GM21717 (cell line): Measurements from ENCODE around the gene GALNT2.

Experiments
- ATAC-seq: cut with Tn5 transposase; IDR thresholded peaks from one replicate; pipeline ENCODE4 v1.9.1; 2021; ENCODE audit warnings: mild to moderate bottlenecking, moderate library complexity; ENCODE audit not compliant: unreplicated experiment

The GALNT2 gene

GRCh38 chr1:230308039-230308438, 241.0 kb downstream of the GALNT2 start:
- no peak for ATAC-seq

GRCh38 chr1:230308821-230309220, 241.8 kb downstream of the GALNT2 start:
- ATAC-seq = no peak

GRCh38 chr1:230309646-230310177, 242.7 kb downstream of the GALNT2 start:
- ATAC-seq = no peak

GRCh38 chr1:230310381-230311163, 243.5 kb downstream of the GALNT2 start:
- ATAC-seq = peak; percentile 54

GRCh38 chr1:230312676-230313075, 245.6 kb downstream of the GALNT2 start:
- ATAC-seq = no peak

DNA sequence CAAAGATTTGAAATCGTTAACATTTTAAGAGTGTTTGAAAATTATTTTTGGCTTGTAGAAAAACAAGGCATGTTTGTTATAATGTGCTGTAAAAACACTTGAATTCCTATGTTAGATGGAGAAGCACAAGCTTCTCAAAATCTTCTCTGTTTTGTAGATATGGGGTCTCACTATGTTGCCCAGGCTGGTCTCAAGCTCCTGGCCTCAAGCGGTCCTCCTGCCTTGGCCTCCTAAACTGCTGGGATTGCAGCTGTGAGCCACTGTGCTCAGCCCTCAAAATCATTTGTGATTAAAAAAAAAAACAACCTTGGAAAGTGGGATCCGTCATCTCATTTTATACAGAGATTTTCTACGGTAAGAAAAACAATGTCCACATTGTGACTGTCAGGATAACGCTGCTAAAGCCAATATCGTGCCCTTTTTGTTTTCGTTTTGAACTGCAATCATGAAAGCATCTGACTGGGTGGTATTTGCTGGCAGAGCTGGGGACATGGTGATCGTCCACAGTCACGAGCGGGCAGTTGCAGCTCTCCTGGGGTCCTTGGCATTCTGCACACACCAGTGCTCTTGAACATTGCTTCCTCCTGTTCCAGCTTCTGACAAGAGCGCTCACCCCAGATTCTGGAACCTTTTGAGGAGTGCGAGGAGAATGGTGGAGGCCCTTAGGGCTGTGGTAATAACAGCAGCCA, 246.6 kb downstream of the GALNT2 start:
- ATAC-seq = no peak

GRCh38 chr1:230314142-230314470, 247.1 kb downstream of the GALNT2 start:
- ATAC-seq = no peak

GRCh38 chr1:230315099-230315498, 248.1 kb downstream of the GALNT2 start:
- ATAC-seq = no peak

GRCh38 chr1:230316864-230317745, 250.1 kb downstream of the GALNT2 start:
- no peak for ATAC-seq

GRCh38 chr1:230317823-230318819, 251.1 kb downstream of the GALNT2 start:
- ATAC-seq = no peak

- ATAC-seq = no peak
These were observed 252.1 kb downstream of the GALNT2 start for GRCh38 chr1:230319014-230319747.

GRCh38 chr1:230320804-230321203, 253.8 kb downstream of the GALNT2 start:
- no peak for ATAC-seq

DNA sequence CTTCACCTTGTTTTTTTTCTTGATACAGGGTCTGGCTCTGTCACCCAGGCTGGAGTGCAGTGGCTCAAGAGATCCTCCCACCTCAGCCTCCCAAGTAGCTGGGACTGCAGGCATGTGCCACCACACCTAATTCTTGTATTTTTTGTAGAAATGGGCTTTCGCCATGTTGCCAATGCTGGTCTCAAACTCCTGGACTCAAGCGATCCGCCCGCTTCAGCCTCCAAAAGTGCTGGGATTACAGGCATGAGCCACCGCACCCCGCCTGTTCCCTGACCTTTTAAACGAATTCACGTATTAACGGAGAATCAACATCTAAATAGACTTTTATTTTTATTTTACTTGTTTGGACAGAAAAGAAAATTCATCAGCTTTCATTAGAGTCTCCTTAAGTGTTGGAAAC, 254.3 kb downstream of the GALNT2 start:
- no peak for ATAC-seq

DNA sequence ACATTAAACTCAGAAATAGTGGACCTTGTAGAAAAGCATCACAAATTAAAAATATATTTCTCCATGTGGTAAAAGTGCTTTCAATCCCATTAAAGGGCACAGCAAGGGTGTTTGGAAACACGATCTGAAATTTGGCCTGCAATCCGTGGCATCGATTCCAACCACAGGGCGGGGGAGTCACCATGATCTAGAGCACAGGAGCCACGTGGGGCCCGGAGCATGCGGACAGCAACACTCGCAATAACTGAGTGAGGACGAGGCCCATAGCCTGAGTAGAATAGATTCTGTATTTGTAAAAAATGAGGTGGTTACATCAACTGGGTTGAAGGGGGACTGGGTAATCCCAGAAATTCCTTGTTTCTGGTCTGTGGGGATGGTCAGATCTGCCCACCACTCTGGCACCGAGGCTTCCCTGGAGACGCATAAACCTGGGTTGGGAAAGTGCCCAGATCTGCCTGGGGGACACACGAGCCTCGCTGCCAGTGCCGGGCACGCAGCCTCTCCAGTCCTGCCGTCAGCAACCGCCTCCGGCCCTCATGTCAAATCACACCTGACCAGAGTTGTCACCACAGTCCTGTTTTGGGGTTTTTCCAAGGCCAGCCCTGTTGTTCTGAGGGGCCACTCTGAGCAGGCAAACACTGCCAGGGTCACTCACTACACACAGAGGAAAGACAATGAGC, 254.8 kb downstream of the GALNT2 start:
- no peak for ATAC-seq

DNA sequence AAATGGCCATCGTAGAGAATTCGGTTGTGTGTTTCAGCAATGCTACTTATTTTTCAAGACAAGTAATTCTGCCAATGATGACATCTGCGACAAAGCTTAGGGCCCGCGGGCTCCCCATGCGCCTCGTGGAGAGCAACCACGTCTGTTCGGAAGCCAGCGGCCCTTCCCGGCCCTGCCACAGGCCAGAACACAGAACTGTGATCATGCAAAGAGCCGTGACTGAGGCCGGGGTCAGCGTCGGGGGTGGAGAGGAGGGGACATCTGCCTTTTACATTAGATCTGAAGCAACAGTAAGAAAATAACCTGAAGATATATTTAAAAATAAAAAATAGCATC, 255.4 kb downstream of the GALNT2 start:
- no peak for ATAC-seq

GRCh38 chr1:230322967-230323547, 256.0 kb downstream of the GALNT2 start:
- ATAC-seq = no peak

- ATAC-seq = no peak
These were observed 256.6 kb downstream of the GALNT2 start for GRCh38 chr1:230323686-230324085.
